ENCODE results near the gene OPHN1. TPM values are rescaled to one million over a fixed set of nuclear protein-coding genes. Genes with fewer than 3 reads are reported as not detected.

The OPHN1 gene
- total RNA-seq, 1 experiment from 2014 or later, result 4.4 TPM

DNA sequence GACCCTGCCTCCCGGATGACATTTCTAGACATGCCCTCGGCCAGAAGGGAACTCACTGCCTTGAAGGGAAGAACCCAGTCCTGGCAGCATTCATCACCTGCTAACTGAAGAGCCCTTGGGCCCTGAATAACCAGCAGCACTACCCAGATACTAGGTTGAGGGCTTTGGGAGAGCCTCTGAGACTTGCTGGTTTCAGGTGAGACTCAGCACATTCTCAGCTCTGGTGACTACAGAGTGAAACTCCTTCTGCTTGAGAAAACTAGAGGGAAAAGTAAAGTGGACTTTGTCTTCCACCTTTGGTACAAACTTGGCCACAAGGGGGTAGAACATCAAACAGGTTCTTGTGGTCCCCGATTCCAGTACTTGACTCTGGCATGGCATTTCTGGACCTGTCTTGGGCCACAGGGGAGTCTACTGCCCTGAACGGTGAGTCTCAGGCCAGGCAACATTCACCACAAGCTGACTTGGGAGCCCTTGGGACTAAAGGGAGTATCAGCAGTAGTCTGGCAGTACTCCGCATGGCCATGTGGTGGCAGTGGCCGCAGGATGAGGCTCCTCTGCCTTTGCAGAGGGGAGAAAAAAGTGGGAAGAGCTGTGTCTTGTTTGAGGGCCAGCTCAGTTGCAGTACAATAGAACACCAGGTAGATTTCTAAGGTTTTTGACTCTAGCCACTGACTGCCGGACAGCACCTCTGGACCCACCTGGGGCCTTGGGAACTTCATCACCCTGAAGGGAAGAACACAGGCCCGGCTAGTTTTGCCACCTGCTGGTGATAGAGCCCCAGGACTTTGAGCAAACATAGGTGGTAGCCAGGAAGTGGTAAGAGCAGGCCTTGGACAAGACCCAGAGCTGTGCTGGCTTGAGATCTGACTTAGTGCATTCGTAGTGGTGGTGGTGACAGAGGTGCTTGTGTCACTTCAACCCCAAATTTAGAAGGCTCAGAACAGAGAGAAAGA is 414.8 kb downstream of the OPHN1 start (continued):
- TF ChIP-seq, protein P1, sequence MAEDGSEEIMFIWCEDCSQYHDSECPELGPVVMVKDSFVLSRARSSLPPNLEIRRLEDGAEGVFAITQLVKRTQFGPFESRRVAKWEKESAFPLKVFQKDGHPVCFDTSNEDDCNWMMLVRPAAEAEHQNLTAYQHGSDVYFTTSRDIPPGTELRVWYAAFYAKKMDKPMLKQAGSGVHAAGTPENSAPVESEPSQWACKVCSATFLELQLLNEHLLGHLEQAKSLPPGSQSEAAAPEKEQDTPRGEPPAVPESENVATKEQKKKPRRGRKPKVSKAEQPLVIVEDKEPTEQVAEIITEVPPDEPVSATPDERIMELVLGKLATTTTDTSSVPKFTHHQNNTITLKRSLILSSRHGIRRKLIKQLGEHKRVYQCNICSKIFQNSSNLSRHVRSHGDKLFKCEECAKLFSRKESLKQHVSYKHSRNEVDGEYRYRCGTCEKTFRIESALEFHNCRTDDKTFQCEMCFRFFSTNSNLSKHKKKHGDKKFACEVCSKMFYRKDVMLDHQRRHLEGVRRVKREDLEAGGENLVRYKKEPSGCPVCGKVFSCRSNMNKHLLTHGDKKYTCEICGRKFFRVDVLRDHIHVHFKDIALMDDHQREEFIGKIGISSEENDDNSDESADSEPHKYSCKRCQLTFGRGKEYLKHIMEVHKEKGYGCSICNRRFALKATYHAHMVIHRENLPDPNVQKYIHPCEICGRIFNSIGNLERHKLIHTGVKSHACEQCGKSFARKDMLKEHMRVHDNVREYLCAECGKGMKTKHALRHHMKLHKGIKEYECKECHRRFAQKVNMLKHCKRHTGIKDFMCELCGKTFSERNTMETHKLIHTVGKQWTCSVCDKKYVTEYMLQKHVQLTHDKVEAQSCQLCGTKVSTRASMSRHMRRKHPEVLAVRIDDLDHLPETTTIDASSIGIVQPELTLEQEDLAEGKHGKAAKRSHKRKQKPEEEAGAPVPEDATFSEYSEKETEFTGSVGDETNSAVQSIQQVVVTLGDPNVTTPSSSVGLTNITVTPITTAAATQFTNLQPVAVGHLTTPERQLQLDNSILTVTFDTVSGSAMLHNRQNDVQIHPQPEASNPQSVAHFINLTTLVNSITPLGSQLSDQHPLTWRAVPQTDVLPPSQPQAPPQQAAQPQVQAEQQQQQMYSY (CRISPR knock-in tag; IDR thresholded peaks at IDR 0.05), result no peak
- TF ChIP-seq ZMAT4 (CRISPR knock-in tag; IDR thresholded peaks at IDR 0.05) (no peak), CTCF (IDR thresholded peaks at IDR 0.05) (no peak; the same call in 1 of the 2 replicates), CREM (CRISPR knock-in tag; IDR thresholded peaks at IDR 0.05) (no peak), CREB1 (CRISPR knock-in tag; IDR thresholded peaks at IDR 0.05) (no peak)
- TF ChIP-seq, protein P2, sequence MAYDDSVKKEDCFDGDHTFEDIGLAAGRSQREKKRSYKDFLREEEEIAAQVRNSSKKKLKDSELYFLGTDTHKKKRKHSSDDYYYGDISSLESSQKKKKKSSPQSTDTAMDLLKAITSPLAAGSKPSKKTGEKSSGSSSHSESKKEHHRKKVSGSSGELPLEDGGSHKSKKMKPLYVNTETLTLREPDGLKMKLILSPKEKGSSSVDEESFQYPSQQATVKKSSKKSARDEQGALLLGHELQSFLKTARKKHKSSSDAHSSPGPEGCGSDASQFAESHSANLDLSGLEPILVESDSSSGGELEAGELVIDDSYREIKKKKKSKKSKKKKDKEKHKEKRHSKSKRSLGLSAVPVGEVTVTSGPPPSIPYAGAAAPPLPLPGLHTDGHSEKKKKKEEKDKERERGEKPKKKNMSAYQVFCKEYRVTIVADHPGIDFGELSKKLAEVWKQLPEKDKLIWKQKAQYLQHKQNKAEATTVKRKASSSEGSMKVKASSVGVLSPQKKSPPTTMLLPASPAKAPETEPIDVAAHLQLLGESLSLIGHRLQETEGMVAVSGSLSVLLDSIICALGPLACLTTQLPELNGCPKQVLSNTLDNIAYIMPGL (CRISPR knock-in tag; IDR thresholded peaks at IDR 0.05), result no peak

- Mint-ChIP-seq H3K27me3 (ENCODE audit: low read depth) (no peaks in the 10 kb centered on the region), H3K9me3 (peaks cover 38% of the 10 kb centered on the region), H3K4me1 (no peaks in the 10 kb centered on the region; the same call in 1 of the 2 replicates), H3K36me3 (no peaks in the 10 kb centered on the region), H3K4me3 (no peak overlapping the region), H3K27ac (no peak overlapping the region)
- POLR2A ChIA-PET, result no interaction called here
- CTCF ChIA-PET, result no interaction called here
- TF ChIP-seq NFE2L1 (CRISPR knock-in tag; IDR thresholded peaks at IDR 0.05) (no peak), SP1 (CRISPR knock-in tag; conservative IDR thresholded peaks at IDR 0.05) (no peak), IRF1 (CRISPR knock-in tag; IDR thresholded peaks at IDR 0.05) (no peak)
- TF ChIP-seq, protein P2 (CRISPR knock-in tag; IDR thresholded peaks at IDR 0.05), result no peak
- ATAC-seq (no peak), DNase-seq (ENCODE audit: low spot score) (no peak)
These were observed 434.8 kb downstream of the OPHN1 start for GRCh38 chrX:67998540-67998939.

Other genes starting within 250 kb of the OPHN1 start
- gene YIPF6, start 65.6 kb upstream of the OPHN1 start, total RNA-seq (2021), result 34.2 to 40.5 TPM (median 38.8 TPM) in 3 replicates
- 3.1 to 8.5 TPM (median 3.8 TPM) in 3 replicates for gene STARD8, start 214.2 kb upstream of the OPHN1 start, total RNA-seq (2021)